GM19238 (cell line): ENCODE measurements around the gene NFATC1.

ENCODE experiments used
- DNase-seq: peaks from one replicate; pipeline ENCODE4 v3.0.0; 2011; ENCODE audit warnings: low spot score; ENCODE audit not compliant: insufficient read length

Gene NFATC1

GRCh38 chr18:79532313-79533007 is 136.7 kb downstream of the NFATC1 start:
- DNase-seq: no peak

GRCh38 chr18:79533146-79533545 is 137.4 kb downstream of the NFATC1 start:
- no peak for DNase-seq

GRCh38 chr18:79533591-79533990 is 137.9 kb downstream of the NFATC1 start:
- DNase-seq: no peak

GRCh38 chr18:79534356-79534755 is 138.6 kb downstream of the NFATC1 start:
- DNase-seq: no peak

- no peak for DNase-seq
These were observed 142.0 kb downstream of the NFATC1 start for GRCh38 chr18:79537758-79538157.

GRCh38 chr18:79538635-79539034 is 142.9 kb downstream of the NFATC1 start:
- DNase-seq: no peak

GRCh38 chr18:79540161-79540903 is 144.6 kb downstream of the NFATC1 start:
- no peak for DNase-seq

GRCh38 chr18:79540904-79541282 is 145.2 kb downstream of the NFATC1 start:
- no peak for DNase-seq

GRCh38 chr18:79542213-79542612 is 146.5 kb downstream of the NFATC1 start:
- no peak for DNase-seq

GRCh38 chr18:79542876-79543750 is 147.4 kb downstream of the NFATC1 start:
- no peak for DNase-seq

GRCh38 chr18:79543861-79544385 is 148.2 kb downstream of the NFATC1 start:
- no peak for DNase-seq

GRCh38 chr18:79544386-79544963 is 148.7 kb downstream of the NFATC1 start:
- DNase-seq: no peak

- DNase-seq: no peak
These were observed 149.5 kb downstream of the NFATC1 start for GRCh38 chr18:79545255-79545654.

- no peak for DNase-seq
These were observed 150.0 kb downstream of the NFATC1 start for GRCh38 chr18:79545736-79546171.

GRCh38 chr18:79546781-79547272 is 151.1 kb downstream of the NFATC1 start:
- DNase-seq: no peak

- DNase-seq: no peak
These were observed 151.8 kb downstream of the NFATC1 start for GRCh38 chr18:79547413-79548076.

GRCh38 chr18:79548077-79548450 is 152.3 kb downstream of the NFATC1 start:
- DNase-seq: no peak

GRCh38 chr18:79548621-79548985 is 152.9 kb downstream of the NFATC1 start:
- no peak for DNase-seq

GRCh38 chr18:79548986-79549637 is 153.4 kb downstream of the NFATC1 start:
- no peak for DNase-seq

- DNase-seq: no peak
These were observed 153.9 kb downstream of the NFATC1 start for GRCh38 chr18:79549638-79550000.
